GM19193 (cell line): ENCODE results near the gene CDH4.

Source experiments
- POLR2A ChIP-seq: IDR thresholded peaks from 4 replicates; pipeline ENCODE4 v1.6.1; 2011; ENCODE audit not compliant: insufficient read depth, insufficient read length; ENCODE audit errors: extremely low read depth

CDH4 gene

DNA sequence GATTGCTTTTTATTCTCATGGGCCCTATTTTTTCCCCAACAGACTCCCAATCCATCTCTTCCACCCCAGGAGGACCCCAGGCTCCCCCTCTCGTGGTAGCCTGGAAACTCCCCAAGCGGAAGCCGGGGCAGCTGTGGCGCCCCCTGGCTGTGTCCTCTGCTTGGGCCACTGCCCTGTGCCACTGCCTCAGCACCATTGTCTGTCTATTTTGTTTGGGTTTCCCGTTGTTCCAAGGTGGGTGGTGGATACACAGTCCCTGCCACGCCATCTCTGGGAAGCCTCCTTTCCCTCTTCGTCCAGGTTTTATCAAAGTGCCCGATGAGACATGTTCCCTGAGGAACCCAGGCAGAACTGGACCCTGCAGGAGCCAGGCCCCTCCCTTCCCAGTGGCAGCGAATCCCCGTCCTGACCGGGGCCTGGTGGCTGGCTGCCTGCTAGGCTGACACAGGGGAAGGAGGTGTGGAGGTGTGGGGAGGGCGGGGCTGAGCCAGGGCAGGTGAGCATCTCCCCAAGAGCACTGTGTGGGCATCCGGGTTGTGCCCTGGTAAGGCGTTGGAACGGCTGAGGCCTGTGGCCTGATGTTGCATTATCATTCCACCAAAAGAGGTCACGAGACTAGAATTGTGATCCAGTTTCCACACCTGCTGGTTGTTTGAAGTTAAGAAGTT lies 228.2 kb downstream of the CDH4 start:
- no peak for TF ChIP-seq POLR2A

DNA sequence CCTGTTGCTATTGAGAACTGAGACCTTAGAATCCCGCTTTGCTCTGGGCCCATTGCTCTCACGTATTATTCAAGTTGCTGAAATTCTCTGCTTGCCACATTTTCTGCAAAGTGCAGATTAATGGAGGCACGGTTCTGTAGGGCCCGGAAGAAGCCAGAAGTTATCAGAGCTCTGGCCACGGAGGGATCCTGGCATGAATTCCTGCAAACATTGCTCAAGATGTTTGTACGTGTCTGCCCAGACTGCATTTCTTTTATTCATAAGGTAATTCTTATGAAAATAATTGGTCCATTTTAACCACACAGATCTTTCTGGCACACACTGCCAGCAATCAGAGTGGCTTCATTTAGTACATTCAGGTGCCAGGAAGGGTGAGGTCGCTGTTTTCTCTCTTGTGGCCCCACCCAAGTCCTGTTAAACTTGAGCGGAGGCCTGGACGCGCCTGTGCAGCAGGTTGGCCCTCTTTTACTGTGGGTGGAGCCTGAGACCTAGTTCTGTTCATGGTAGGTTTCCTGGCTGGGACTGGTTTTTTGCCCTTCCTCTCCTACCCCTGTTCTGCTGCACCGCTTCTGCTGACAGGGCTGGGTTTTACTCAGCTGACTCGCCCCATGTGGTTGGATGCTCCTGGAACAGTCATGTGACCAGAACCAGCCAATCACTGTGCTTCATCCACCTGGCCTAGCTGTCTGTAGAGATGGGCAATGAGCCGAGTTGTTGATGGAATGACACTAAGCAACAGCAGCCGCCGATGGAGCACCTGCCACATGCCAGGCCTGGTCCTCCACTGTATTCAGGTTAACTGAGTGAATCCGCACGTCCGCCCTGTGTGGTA lies 230.2 kb downstream of the CDH4 start:
- no peak for TF ChIP-seq POLR2A

DNA sequence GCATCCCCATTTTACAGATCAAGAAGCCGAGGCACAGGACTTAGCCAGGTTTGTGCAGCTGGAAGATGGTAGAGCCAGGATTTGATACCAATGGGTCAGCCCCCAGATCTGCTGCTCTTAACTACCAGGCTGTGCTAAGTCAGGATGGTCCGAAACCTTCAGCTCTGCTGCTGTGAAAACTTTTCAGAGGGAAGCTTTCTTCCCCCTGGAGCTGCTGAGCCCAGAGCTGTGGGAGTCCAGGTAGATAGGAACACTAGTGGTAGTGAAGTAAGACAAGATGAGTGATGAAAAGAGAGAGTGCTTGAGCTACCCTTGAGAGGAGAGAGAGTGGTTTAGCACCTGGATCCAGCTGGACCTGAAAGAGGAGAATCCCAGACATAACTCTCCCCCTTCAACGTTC lies 230.8 kb downstream of the CDH4 start:
- no peak for TF ChIP-seq POLR2A

DNA sequence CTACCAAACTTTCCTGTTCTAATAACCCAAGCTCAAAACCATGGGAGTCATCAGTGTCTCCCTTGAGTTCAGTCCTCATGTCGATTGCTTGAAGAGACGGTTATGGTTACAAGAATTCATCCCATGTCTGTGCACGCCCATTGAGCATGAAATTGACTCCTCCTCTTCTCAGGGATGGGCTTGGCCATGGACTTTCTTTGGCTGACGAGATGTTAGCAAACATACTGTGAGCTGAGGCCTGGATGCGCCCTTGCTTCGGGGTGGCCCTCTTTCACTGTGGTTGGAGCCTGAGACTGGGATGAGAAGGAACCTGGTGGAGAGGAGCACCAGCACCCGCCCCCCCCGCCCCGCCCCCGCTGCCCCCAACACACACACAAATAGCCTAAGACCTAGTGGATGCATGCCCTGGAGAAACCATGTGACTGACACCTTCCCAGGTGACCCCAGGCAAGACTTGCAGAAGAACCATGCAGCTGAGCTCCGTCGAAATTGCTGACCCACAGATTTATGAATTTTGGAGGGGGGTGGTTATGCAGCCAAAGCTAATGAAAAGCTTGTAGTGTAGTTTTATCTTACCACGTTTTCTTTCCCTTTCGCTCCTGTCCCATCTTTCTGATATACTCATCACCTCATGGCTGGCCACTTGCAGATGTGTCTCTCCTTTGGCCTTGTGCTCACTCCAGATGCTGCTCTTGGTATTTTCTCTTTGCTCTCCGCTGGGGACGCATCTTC lies 231.4 kb downstream of the CDH4 start:
- no peak for TF ChIP-seq POLR2A

DNA sequence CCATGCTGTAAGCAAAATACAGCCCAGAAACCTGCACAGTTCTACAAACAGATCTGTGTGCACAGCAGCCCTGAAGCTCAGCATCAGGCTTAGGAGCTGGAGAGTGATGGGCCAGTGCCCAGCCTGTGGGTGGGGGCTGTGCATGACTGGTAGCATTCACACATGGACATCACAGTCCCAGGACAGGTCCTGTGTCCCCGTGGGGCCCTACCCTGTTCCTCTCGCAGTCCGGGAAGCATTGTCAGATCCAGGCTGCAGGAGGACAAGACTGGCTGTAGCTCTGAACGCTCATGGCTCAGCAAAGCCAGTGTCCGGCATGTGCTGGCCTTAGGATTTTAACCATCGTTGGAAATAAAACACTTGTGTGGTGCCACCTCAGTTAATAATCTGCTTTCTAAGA lies 234.1 kb downstream of the CDH4 start:
- TF ChIP-seq POLR2A = no peak

DNA sequence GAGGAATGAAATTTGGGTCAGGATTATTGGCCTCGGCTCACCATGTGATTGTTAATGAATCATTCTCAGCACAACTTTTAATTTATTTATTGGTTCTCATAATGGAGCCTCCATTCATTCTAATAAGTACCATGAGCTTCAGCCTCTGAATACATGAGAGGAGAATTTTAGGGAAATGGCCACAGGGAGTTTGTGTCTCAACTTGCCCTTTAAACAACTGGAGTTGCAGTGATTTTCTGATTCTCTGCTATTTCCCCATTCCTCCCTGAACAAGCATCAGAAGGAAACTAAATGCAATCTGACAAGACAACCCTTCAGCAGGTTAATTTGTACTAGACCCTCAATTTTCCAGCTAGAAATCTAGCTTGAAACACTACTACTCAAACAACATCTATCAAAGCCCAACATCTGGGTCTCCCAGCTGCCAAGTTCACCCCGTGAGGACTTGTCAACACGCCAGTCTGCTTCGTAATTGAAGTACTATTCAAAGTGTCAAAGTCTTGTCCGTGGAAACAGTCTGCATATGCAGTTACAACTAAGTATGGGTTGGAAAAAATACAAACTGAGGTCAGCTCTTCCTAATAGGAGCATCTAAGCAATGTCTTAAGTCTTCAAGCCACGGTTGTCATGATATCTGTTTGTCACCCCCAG lies 235.4 kb downstream of the CDH4 start:
- no peak for TF ChIP-seq POLR2A

DNA sequence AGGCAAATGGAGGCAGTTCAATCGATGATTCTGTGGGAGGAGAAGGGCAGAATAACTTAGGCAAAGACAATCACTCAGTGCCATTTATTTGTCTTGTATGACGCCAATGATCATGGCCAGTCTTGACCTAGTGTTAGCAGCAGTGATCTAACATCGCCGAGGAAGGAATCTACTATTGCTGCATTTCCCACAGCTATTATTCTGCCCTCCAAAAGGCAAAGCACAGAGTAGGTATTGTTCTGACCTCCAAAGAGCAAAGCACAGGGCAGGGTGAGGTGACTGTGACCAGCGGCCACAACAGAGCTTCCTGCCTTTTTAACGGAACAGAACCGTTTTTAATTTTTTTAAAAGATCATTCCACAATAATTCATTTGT lies 235.9 kb downstream of the CDH4 start:
- TF ChIP-seq POLR2A = no peak

DNA sequence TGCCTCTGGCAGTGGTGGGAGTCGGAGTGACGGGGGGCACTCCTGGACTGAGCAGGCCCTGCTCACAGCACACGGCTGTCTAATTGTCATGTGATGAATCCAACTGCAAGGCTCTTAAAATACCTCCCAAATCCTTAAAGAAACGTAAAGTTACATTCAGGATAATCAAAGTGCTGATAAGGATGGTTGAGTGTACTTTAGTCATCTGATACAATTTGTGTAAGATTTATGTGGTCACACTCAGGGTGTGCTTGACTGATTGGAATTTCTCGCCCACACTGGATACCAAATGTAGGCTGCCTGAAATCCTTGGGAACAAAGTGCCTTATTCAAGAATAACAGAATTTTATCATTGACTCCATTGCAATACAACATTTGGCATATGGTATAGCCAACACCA lies 238.7 kb downstream of the CDH4 start:
- TF ChIP-seq POLR2A = no peak

DNA sequence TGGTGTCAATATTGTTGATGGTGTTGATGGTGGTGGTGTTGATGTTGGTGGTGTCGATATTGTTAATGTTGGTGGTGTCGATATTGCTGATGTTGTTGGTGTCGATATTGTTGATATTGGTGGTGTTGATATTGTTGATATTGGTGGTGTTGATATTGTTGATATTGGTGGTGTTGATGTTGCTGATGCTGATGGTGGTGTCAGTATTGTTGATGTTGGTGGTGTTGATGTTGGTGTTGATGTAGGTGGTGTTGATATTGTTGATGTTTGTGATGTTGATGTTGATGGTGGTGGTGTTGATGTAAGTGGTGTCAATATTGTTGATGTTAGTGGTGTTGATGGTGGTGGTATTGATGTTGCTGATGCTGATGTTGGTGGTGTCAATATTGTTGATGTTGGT lies 240.0 kb downstream of the CDH4 start:
- TF ChIP-seq POLR2A = no peak

DNA sequence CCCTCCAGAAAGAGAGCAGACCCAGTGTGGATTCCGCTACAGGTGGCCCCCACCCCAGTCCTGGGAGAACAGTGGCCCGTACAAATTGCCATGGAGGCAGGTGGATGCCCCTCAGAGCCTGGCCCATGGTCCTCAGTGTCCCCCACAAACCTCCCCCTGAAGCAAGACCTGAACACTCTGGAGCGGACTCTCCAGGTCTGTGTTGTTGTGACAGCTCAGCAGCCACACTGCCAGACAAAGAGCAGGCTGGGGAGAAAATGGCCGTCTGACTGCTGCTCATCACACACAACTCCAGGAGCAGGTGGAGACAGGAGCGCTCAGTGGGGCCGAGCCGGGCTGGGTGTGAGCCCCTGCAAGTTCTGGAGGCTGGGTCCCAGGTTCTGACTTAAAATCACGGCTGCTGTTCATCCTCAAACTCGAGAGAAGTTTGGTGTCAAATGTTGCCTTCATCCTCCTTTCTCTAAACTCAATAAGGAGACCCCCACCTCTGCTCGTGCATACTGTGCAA lies 241.8 kb downstream of the CDH4 start:
- no peak for TF ChIP-seq POLR2A

DNA sequence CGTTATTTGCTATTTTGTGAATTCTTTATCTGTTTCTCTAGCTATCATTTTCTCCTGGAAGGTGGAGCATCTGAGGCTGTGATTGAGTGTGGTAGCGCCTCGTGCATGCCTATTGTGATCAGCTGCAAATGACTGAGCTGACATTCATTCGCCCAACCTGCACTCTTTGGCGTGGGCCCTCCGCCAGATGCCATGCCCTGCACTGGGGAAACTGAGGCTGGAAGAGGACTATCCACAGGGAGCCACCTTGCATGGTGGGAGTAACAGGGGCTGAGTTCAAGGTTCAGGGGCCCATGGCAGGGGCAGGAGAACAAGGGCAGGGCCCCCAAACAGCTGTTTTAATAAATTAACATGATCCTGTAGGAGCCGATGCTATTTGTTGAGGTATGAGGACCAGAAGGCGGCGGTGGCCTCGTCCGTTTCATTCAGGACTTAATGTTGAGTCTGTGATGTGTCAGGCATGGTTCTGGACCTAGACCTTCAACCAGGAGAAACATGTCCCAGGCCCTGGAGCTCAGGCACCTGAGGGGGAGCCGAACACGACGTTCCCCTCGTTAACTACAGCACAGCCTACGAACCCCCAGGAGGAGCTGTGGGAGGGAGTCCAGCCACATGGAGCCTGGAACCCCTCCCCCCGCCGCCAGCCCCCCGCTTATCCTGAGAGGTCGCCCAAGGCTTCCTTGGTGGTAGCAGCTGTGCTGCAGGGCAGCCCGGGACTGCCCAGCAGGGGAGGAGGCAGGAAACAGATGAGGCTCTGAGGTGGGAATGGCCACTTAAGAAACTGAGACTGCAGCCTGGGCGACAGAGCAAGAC lies 242.9 kb downstream of the CDH4 start:
- TF ChIP-seq POLR2A = no peak

DNA sequence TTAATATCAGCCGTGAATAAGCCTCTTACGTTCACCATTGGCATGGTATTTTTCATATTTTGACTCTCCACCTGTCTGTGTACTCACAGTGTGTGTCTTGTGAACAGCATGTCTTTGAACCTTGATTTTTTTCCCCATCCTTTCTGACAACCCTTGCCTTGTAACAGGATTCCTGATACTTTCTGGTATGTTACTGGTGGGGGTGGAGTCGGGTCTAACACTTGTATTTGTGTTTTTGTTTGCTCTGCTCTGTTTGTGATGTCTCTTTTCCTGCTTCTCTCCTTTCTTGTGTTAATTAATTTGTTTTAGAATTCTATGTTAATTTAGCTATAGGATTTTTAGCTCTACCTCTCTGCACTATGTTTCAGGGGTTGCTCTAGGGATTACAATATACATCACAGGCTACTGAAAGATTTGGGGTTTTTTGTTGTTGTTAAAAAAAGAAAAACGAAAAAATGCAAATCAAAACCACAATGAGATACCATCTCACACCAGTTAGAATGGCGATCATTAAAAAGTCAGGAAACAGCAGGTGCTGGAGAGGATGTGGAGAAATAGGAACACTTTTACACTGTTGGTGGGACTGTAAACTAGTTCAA lies 245.1 kb downstream of the CDH4 start:
- TF ChIP-seq POLR2A = no peak

DNA sequence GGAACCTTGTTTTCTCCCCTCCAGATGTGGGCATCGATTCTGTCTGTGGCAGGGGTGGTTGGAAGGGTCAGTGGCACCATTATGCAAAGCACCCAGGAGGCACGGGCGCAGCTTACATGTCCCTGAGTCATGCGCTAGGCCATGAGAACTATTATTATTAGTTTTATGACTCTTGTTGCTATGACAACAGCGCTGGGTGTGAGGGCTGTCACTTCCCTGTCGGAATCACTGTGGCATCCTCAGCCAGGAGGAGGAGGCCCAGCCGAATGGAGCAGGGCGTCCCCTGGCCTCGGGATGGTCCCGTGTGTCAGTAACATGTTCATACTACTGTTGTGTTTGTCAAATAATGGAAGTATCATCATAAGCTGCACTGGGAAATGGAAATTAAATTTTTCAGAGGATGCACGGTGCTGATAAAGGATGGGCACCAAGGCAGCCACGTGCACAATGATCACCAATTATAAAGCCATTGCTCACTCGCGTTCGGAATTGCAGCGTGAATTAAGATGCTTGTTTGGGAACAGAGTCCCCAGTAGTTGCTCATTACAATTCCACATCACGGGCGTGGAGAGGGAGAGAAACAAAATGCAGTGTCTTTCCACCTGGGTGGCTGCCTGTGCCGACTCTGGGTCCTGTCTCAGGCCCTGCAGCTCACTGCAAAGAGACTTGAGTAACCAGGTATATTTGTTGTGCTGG lies 247.9 kb downstream of the CDH4 start:
- TF ChIP-seq POLR2A = no peak
